ENCODE data around the gene TMEM95.
A peak's percentile ranks its signal among the peaks of the same experiment; 100 is the strongest.

TMEM95 gene

DNA sequence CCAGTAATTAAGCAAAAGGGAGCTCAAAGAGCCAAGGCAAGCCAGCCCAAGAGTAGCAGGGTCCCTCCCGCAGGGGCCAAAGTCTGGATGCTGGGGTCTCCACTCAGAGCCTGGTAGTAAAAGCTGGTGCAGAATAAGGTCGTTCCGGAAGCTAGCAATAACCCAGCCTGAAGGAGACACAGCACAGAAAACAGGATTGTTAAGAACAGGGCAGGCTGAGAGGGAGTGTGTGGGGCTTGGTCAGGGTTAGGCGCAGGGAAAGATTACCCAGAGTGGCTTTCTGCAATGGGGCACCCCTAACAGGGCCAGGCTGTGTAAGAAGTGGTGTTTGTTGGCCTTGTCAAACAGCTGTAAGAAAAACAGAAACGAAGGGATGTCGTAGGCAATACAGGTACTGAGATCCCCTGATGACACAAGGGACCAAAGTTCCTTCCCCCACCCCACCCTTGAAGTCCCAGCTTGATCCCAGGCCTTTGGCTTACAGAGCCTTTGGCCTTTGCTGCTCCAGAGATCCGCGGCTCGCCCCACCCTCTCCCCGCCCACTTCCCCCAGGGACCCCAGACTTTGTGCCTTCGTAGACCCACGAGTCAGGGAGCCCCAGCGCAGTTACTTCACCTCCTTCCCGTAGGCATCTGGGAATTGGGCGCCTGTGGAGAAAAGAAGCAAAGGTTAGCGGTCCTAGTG lies 48.2 kb downstream of the TMEM95 start:
- POLR2A ChIA-PET, result interaction anchor here (0.6 to 1.4 kb wide), 6 partner anchors 14 to 162 kb away, joined by 3 to 6 read pairs (median 4); partner anchors contain the start of genes POLR2A and TMEM102
- CTCF ChIA-PET, result interaction anchor here (0.8 to 1.4 kb wide), 4 partner anchors 31 to 158 kb away, joined by 3 to 8 read pairs (median 4); no protein-coding TSS in a partner anchor
- H3K4me3 ChIP-seq (ENCODE audit: low read depth, low read length), result peak overlapping the region; percentile 81
- no peak for DNase-seq (ENCODE audit: low read depth, low spot score)
- TF ChIP-seq, protein P1, sequence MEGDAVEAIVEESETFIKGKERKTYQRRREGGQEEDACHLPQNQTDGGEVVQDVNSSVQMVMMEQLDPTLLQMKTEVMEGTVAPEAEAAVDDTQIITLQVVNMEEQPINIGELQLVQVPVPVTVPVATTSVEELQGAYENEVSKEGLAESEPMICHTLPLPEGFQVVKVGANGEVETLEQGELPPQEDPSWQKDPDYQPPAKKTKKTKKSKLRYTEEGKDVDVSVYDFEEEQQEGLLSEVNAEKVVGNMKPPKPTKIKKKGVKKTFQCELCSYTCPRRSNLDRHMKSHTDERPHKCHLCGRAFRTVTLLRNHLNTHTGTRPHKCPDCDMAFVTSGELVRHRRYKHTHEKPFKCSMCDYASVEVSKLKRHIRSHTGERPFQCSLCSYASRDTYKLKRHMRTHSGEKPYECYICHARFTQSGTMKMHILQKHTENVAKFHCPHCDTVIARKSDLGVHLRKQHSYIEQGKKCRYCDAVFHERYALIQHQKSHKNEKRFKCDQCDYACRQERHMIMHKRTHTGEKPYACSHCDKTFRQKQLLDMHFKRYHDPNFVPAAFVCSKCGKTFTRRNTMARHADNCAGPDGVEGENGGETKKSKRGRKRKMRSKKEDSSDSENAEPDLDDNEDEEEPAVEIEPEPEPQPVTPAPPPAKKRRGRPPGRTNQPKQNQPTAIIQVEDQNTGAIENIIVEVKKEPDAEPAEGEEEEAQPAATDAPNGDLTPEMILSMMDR (IDR thresholded peaks at IDR 0.05; ENCODE audit: insufficient read depth, low read length, missing control alignments), result no peak

DNA sequence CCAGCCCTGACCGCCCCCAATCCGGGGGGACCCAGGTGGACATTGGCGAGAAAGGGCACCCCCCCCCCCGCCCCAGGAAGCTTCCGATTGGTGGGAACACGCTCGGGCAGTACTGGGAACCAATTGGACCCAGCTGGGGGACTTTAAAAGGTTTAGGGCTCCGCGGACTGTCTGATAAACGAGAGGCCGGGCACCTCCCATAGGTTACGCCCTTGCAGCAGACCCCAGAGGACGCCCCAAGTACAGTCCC lies 48.7 kb downstream of the TMEM95 start:
- ChIA-PET CTCF (interaction anchor here (0.6 to 1.4 kb wide), 5 partner anchors 15 to 157 kb away, joined by 3 to 8 read pairs (median 3); no protein-coding TSS in a partner anchor), POLR2A (interaction anchor here (0.7 to 1.4 kb wide), 18 partner anchors 8 to 162 kb away, joined by 3 to 11 read pairs (median 4); partner anchors contain the start of genes PLSCR3, POLR2A, TMEM102 and ZBTB4)
- TF ChIP-seq, protein P1 (IDR thresholded peaks at IDR 0.05; ENCODE audit: insufficient read depth, low read length, missing control alignments), result no peak
- H3K4me3 ChIP-seq (ENCODE audit: low read depth, low read length), result peak overlapping the region; percentile 81
- DNase-seq (ENCODE audit: low read depth, low spot score), result no peak

- TF ChIP-seq, protein P1 (IDR thresholded peaks at IDR 0.05; ENCODE audit: insufficient read depth, low read length, missing control alignments), result no peak
- DNase-seq (ENCODE audit: low read depth, low spot score), result peak; percentile 96
- ChIA-PET CTCF (interaction anchor here (0.6 to 1.4 kb wide), 4 partner anchors 15 to 157 kb away, joined by 3 to 8 read pairs (median 4); no protein-coding TSS in a partner anchor), POLR2A (interaction anchor here (0.6 to 1.4 kb wide), 21 partner anchors 9 to 169 kb away, joined by 3 to 11 read pairs (median 4); partner anchors contain the start of genes PLSCR3, POLR2A, TMEM102 and ZBTB4)
- peak within 1 kb of the TSS; percentile 83 for H3K4me3 ChIP-seq (ENCODE audit: low read depth, low read length)
Observed at GRCh38 chr17:7403977-7404736, 49.2 kb downstream of the TMEM95 start, which contains the start of gene TMEM256. TMEM256 (minus strand) TSS chr17:7404097; CDS start chr17:7404084, 13 bp downstream.

- ChIA-PET POLR2A (interaction anchor here (0.6 to 1.4 kb wide), 16 partner anchors 8 to 169 kb away, joined by 3 to 11 read pairs (median 4); partner anchors contain the start of genes PLSCR3, POLR2A and ZBTB4), CTCF (interaction anchor here (1.4 kb wide), 1 partner anchor 156 kb away, joined by 5 read pairs; no protein-coding TSS in a partner anchor)
- no peak for DNase-seq (ENCODE audit: low read depth, low spot score)
Observed at GRCh38 chr17:7404737-7405349, 49.9 kb downstream of the TMEM95 start.

GRCh38 chr17:7405350-7406234 lies 50.6 kb downstream of the TMEM95 start:
- DNase-seq (ENCODE audit: low read depth, low spot score), result no peak
- TF ChIP-seq, protein P1 (IDR thresholded peaks at IDR 0.05; ENCODE audit: insufficient read depth, low read length, missing control alignments), result no peak
- POLR2A ChIA-PET, result interaction anchor here (0.7 to 1.3 kb wide), 3 partner anchors 18 to 57 kb away, joined by 3 to 6 read pairs (median 3); partner anchors contain the start of gene SPEM2
- CTCF ChIA-PET, result interaction anchor here (0.7 to 2.0 kb wide), 2 partner anchors 31 to 155 kb away, joined by 3 to 12 read pairs; partner anchors contain the start of gene TMEM102
- peak overlapping the region; percentile 83 for H3K4me3 ChIP-seq (ENCODE audit: low read depth, low read length)

More at GRCh38 chr17:7404737-7405349, 49.9 kb downstream of the TMEM95 start:
- TF ChIP-seq, protein P1 (IDR thresholded peaks at IDR 0.05; ENCODE audit: insufficient read depth, low read length, missing control alignments), result no peak
- H3K4me3 ChIP-seq (ENCODE audit: low read depth, low read length), result peak overlapping the region; percentile 83

Data from AG04449 (cell line).